AG04449 (cell line): ENCODE data around the gene UNC5C.

ENCODE experiments used
- CTCF ChIA-PET: fragments of 350-600 bp; formaldehyde crosslinking; extraction: SDS; loops from one replicate; lab custom pipeline; 2021; ENCODE audit warnings: antibody characterized with exemption; lab: Yijun Ruan, JAX
- POLR2A ChIA-PET: fragments of 400-600, 350-600 bp; formaldehyde crosslinking; extraction: SDS; loops from one replicate; lab custom pipeline; 2020; ENCODE audit warnings: antibody characterized with exemption, inconsistent platforms; lab: Yijun Ruan, JAX
- DNase-seq: peaks from one replicate; pipeline ENCODE4 v3.0.0-alpha.2; 2010; ENCODE audit warnings: low read depth, low spot score
- H3K4me3 ChIP-seq: 2 replicates; pipeline ENCODE4 v1.5.1; 2011; ENCODE audit warnings: low read depth, mild to moderate bottlenecking, control low read depth, low read length
- CTCF ChIP-seq: IDR thresholded peaks from one replicate; pipeline ENCODE4 v1.5.1; 2011; ENCODE audit warnings: mild to moderate bottlenecking, moderate library complexity, low read length, control low read depth, inconsistent platforms; ENCODE audit not compliant: insufficient read depth; ENCODE audit errors: missing control alignments

Gene UNC5C

GRCh38 chr4:95255396-95256107, 293.2 kb downstream of the UNC5C start:
- no peak overlapping the region for H3K4me3 ChIP-seq
- POLR2A ChIA-PET, result no interaction called here
- no peak for DNase-seq
- CTCF ChIA-PET, result no interaction called here
- no peak for TF ChIP-seq CTCF

GRCh38 chr4:95251568-95251967, 297.2 kb downstream of the UNC5C start:
- ChIA-PET POLR2A (no interaction called here), CTCF (no interaction called here)
- DNase-seq, result no peak
- H3K4me3 ChIP-seq, result no peak overlapping the region
- no peak for TF ChIP-seq CTCF

GRCh38 chr4:95250544-95251137, 298.1 kb downstream of the UNC5C start:
- no peak for TF ChIP-seq CTCF
- ChIA-PET CTCF (no interaction called here), POLR2A (no interaction called here)
- DNase-seq, result no peak
- no peak overlapping the region for H3K4me3 ChIP-seq

- no peak for DNase-seq
- CTCF ChIA-PET, result no interaction called here
- TF ChIP-seq CTCF, result no peak
- no peak overlapping the region for H3K4me3 ChIP-seq
- POLR2A ChIA-PET, result no interaction called here
These were observed 299.2 kb downstream of the UNC5C start for GRCh38 chr4:95249426-95250021.

GRCh38 chr4:95248720-95249425, 299.9 kb downstream of the UNC5C start:
- ChIA-PET CTCF (no interaction called here), POLR2A (no interaction called here)
- no peak for DNase-seq
- TF ChIP-seq CTCF, result no peak
- no peak overlapping the region for H3K4me3 ChIP-seq

GRCh38 chr4:95243892-95244291, 304.9 kb downstream of the UNC5C start:
- no peak overlapping the region for H3K4me3 ChIP-seq

More at GRCh38 chr4:95243892-95244291, 304.9 kb downstream of the UNC5C start:
- POLR2A ChIA-PET, result no interaction called here
- CTCF ChIA-PET, result no interaction called here
- DNase-seq, result no peak
- no peak for TF ChIP-seq CTCF
